ENCODE measurements around the gene TMEM114.
A peak's percentile ranks its signal among the peaks of the same experiment; 100 is the strongest.

Gene TMEM114

GRCh38 chr16:8621572-8622314 lies 31.4 kb upstream of the TMEM114 start, which contains the start of gene METTL22:
Gene METTL22 (plus strand): TSS chr16:8621698. CDS start chr16:8625666, 3,968 bp downstream.
- TF ChIP-seq CTCF (IDR thresholded peaks at IDR 0.05) (no peak), ZFX (IDR thresholded peaks at IDR 0.05; ENCODE audit: borderline replicate concordance) (no peak)
- H3K27ac ChIP-seq, result peak within 1 kb of the TSS; percentile 47

- no peak for TF ChIP-seq CTCF (IDR thresholded peaks at IDR 0.05)
- TF ChIP-seq ZFX (IDR thresholded peaks at IDR 0.05; ENCODE audit: borderline replicate concordance), result no peak
- H3K27ac ChIP-seq, result no peak overlapping the region
These were observed 30.9 kb upstream of the TMEM114 start for GRCh38 chr16:8621222-8621571.

- H3K27ac ChIP-seq, result no peak overlapping the region
- no peak for TF ChIP-seq ZFX (IDR thresholded peaks at IDR 0.05; ENCODE audit: borderline replicate concordance)
- no peak for TF ChIP-seq CTCF (IDR thresholded peaks at IDR 0.05)
These were observed 30.2 kb upstream of the TMEM114 start for GRCh38 chr16:8620535-8620934.

GRCh38 chr16:8619671-8620370 lies 29.5 kb upstream of the TMEM114 start:
- no peak for TF ChIP-seq ZFX (IDR thresholded peaks at IDR 0.05; ENCODE audit: borderline replicate concordance)
- no peak for TF ChIP-seq CTCF (IDR thresholded peaks at IDR 0.05)
- no peak overlapping the region for H3K27ac ChIP-seq

GRCh38 chr16:8614435-8615029 lies 24.2 kb upstream of the TMEM114 start:
- no peak for TF ChIP-seq CTCF (IDR thresholded peaks at IDR 0.05)
- TF ChIP-seq ZFX (IDR thresholded peaks at IDR 0.05; ENCODE audit: borderline replicate concordance), result no peak
- no peak overlapping the region for H3K27ac ChIP-seq

GRCh38 chr16:8611886-8612600 lies 21.7 kb upstream of the TMEM114 start:
- TF ChIP-seq ZFX (IDR thresholded peaks at IDR 0.05; ENCODE audit: borderline replicate concordance), result no peak
- no peak for TF ChIP-seq CTCF (IDR thresholded peaks at IDR 0.05)
- no peak overlapping the region for H3K27ac ChIP-seq
